ENCODE measurements around the gene VWF.

- TF ChIP-seq POLR2A (IDR thresholded peaks at IDR 0.05; ENCODE audit: low read depth, low read length) (no peak), NR2C2 (IDR thresholded peaks at IDR 0.05; ENCODE audit: borderline replicate concordance, control insufficient read depth, insufficient read length, low read depth) (no peak)
These were observed 152.1 kb downstream of the VWF start for GRCh38 chr12:5972387-5972786.
